ENCODE results near the gene STARD13. TPM values are rescaled to one million over a fixed set of nuclear protein-coding genes. Genes with fewer than 3 reads are reported as not detected.

Gene STARD13
- total RNA-seq, 1 experiment from 2014 or later, result 19.2 TPM

DNA sequence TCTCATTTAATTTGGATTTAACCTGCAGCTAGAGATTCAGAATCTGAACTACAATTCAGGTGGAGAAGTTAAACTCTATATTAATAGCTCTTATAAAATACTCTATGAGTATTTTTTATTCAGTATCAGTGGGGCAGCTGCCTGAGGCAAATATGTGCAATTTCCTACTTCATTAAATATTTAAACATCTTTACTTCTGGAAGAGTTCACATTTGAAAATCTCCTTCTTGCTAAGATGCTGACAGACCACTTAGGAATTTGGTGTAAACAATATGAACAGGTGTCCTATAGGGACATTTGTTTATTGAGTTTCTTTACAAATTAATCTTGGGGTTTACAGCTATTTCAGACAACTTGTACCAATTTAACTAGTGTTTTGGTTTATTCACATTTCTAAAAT is 20.4 kb downstream of the STARD13 start:
- peaks cover 47% of the 10 kb centered on the region for H3K36me3 ChIP-seq
- no peaks in the 10 kb centered on the region for H3K27me3 ChIP-seq
- DNase-seq, result no peak
- no peaks in the 10 kb centered on the region for H3K9me3 ChIP-seq
- H3K4me3 ChIP-seq, result no peak overlapping the region

DNA sequence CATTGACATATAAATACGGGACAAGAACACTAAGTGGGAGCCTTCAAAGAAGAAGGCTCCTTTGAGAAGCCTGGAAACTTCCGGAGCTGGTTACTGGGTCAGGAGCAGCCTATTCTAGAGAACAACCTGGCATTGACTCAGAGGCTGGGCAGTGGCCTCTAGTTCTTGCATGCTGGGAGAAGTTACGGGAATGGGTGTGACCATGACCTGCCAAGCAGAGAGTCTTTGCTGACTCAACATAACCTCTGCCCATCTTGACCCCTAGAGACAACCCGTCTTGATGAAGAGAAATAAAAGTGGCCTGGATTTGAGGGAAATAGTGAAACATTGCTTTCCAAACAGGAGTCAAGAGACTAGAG is 21.0 kb downstream of the STARD13 start:
- no peaks in the 10 kb centered on the region for H3K27me3 ChIP-seq
- peak; percentile 77 for DNase-seq
- no peak overlapping the region for H3K4me3 ChIP-seq
- no peaks in the 10 kb centered on the region for H3K9me3 ChIP-seq
- peaks cover 45% of the 10 kb centered on the region for H3K36me3 ChIP-seq

DNA sequence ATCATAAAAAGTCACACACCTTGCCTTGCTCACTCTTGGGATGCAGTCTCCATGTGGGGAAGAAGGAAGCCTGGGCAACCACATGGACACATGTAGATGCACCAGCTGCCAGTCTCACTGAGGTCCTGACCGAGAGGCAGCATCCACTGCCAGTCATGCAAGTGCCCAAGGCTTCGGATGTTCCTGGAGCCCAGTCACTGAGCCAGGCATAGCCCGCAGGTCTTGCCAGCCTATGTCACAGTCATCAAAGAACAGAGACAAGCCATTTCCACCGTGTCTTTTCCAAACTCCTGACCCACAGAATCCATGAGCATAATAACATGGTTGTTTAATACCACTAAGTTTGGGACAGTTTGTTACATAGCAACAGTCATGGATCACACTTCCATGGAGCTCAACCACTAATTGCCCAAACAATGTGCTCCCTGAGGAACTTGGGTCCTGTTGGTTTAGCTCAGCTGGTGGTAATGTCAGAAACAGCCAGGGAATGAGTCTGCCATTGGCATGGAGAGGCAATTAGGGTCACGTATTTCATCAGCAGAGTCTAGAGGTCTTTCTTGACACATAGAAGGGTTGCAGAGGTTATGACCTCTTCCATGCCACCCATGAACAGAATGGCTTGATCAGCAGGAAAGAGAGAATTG is 21.5 kb downstream of the STARD13 start:
- Histone ChIP-seq H3K4me3 (no peak overlapping the region), H3K9me3 (no peaks in the 10 kb centered on the region), H3K36me3 (peaks cover 43% of the 10 kb centered on the region), H3K27me3 (no peaks in the 10 kb centered on the region)
- DNase-seq, result peak; percentile 57

DNA sequence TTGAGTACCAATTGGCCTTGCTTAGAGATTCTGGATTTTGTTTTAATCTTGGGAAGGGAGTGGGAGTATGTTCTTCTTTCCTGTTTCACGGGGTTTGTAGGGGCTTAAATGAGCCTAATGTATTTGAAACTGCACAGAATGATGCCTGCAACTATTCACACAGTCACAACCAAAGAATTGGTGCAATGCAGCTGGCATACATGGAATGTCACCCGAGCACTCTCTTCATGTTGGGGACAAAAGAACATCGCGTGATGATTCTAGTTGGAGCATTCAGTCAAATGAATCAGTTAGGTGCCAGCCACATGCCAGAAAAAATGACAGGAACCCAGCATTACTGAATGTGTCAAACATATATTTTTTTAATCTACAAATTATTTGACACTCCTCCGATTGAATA is 22.1 kb downstream of the STARD13 start:
- Histone ChIP-seq H3K4me3 (no peak overlapping the region), H3K36me3 (peaks cover 42% of the 10 kb centered on the region), H3K27me3 (no peaks in the 10 kb centered on the region), H3K9me3 (no peaks in the 10 kb centered on the region)
- DNase-seq, result no peak

DNA sequence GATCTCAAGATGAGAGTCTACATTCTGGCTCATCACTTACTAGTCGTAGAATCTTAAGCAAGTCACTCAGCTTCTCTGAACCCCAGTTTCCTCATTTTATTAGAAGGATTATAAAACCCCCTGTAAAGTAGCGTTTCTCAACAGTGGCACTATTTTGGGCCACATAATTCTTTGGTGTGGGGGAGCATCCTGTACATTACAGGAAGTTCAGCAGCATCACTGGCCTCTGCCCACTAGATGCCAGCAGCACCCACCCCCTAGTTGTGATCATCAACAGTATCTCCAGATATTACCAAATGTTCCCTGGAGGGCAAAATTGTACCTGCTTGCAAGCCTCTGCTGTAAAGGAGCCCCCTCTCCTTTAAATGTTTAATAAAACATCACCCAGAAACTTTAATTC is 22.6 kb downstream of the STARD13 start:
- no peak overlapping the region for H3K4me3 ChIP-seq
- no peaks in the 10 kb centered on the region for H3K27me3 ChIP-seq
- H3K36me3 ChIP-seq, result peaks cover 37% of the 10 kb centered on the region
- H3K9me3 ChIP-seq, result no peaks in the 10 kb centered on the region
- DNase-seq, result no peak

DNA sequence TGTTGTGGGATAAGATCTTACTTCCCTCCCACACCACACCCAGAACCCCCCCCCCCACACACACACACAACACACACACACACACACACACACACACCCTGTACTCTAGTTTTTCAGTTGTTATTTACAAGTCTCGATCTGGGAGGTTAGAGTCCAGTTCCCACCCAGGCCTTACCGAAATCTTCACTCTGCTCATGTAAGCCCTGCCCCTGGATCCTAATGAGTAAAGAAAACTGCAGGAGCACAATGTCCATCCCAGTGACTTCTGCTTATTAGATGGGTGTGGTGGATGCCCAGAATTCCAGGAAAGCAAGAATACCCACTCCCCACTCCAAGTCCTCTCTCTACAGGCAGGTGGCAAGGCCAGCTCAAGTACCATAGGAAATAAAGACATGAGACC is 23.0 kb downstream of the STARD13 start:
- Histone ChIP-seq H3K36me3 (peaks cover 34% of the 10 kb centered on the region), H3K27me3 (no peaks in the 10 kb centered on the region), H3K9me3 (no peaks in the 10 kb centered on the region), H3K4me3 (no peak overlapping the region)
- DNase-seq, result no peak

DNA sequence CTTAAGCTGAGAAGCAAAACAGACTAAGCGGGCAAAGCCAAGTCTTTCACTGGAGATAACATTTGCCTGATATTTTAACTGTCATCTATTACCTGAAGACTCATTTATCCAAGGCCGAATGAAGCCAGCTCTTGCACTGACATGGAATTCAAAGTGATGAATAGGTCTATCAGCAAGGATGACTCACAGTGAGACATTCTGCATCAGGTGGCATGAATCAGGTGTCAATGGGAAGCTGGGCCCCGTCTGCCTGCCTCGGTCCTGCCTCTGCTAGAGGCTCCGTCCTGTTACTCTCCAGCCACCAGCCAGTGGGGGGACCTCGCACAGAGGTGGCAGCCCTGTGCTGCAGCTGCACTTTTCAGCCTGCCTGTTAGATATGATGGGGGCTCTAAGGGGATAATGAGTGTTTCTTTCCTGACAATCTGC is 23.5 kb downstream of the STARD13 start:
- H3K4me3 ChIP-seq, result no peak overlapping the region
- peaks cover 33% of the 10 kb centered on the region for H3K36me3 ChIP-seq
- no peak for DNase-seq
- H3K9me3 ChIP-seq, result no peaks in the 10 kb centered on the region
- H3K27me3 ChIP-seq, result no peaks in the 10 kb centered on the region

DNA sequence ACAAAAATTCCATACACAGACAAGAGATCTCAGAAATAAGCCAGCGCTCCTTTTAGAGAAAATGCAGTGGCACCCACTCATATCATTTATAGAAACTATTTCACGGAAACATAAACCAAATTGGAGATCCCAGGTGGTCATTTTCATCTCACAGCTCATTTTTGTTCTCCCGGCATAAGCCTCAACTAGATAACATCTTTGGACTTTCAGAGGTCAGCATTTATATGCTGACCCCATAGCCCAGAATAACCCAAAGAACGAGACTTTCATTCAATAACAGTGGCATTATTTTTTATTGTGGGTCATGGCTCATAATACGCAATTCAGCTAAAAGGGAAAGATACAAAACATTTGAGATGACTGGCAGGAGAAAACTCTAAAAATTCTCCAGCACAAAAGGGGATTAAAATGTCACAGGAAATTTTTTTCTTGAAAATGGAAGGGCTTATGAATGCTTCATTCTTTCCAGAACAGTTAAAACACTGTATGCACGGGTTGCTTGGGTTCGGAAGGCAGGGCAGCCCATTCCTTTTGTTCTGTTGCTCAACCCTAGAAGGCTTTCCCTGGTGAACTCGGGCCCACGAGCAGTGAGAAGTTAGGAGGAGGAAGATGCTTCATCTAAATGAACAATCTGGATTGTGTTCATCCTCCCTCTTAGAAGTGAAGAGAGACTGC is 24.0 kb downstream of the STARD13 start:
- Histone ChIP-seq H3K9me3 (no peaks in the 10 kb centered on the region), H3K36me3 (peaks cover 29% of the 10 kb centered on the region), H3K4me3 (no peak overlapping the region), H3K27me3 (no peaks in the 10 kb centered on the region)
- DNase-seq, result no peak

DNA sequence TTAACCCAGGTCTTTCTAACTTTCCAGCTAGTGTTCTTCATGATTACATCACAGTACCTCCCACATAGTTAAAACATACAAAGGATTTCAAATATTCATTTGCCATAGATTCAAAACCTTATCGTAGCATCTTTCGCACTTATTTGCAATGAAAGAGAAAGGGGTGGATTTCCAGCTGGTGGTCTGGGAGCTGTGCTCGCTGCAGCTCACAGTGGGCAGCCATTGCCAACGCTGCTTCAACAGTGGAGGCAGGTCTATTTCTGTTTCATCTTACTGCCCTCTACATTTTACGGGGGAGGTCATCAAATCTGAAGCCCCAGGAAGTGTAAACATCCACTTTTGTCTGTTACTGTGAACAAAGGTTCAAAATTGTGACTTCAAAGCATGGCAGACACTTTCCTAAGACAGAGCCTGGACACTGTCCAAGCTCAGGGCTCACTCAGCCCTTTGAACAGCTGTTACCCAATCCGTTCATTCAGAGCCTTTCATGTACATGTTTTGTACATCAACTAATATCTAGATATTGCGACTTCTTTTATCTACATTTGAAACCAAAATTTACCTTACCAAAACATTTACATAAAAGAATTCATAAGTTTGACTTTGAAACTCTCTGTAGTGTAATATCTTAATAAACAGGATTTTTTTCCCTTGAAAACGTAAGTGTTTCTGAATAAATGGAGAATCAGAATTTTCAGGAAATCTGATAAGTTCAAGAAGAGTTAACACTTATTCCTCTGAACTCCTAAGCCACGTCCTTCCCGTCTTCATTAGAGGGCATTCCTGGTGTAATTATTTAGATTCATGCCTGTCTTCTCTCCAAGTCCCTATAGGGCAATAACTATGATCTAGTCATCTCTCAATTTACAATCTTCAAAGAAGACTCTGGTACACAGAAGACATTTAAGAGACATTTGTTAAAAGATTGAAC is 25.1 kb downstream of the STARD13 start:
- DNase-seq, result no peak
- H3K4me3 ChIP-seq, result no peak overlapping the region

DNA sequence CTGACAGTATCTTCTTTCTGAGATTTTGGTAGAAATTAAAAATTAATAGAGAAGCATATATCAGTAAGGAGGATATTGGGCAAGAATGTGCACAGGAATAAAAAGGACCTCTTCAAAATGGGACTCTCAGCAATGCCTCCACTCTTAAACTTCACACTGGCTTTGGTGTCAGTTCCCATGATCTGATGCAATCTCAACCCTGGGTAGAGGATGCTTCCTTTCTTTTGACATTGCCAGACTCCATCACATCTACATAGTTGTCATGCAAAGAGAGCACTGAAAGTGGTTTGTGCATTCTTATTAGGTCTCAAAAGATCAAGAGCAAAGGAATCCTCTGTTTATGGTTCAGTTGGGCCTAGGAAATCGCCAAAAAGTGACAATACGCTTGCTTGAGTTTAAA is 26.3 kb downstream of the STARD13 start:
- no peak for DNase-seq
- Histone ChIP-seq H3K4me3 (no peak overlapping the region), H3K27me3 (no peaks in the 10 kb centered on the region), H3K36me3 (peaks cover 41% of the 10 kb centered on the region), H3K9me3 (no peaks in the 10 kb centered on the region)

More for the DNA sequence above, 25.1 kb downstream of the STARD13 start:
- Histone ChIP-seq H3K9me3 (no peaks in the 10 kb centered on the region), H3K27me3 (no peaks in the 10 kb centered on the region), H3K36me3 (peaks cover 34% of the 10 kb centered on the region)

DNA sequence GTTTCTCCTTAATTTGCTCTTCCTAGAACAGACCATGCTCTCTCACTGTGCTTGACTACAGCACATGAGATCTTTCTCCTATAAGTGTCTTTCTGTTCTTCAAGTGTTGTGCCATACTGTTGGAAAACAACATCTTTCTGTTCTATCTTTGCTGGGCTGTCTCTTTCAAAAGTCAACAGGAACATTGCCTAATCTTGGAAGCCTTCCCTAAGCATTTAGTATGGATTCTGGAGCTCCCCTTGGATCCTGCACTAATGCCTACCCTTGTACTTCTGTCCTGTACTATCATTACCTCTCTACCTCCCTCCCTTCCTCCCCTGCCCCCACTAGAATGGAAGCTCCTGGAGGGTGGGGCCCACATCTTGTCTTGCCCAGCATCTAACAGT is 26.8 kb downstream of the STARD13 start:
- H3K9me3 ChIP-seq, result no peaks in the 10 kb centered on the region
- DNase-seq, result no peak
- H3K4me3 ChIP-seq, result no peak overlapping the region
- H3K27me3 ChIP-seq, result no peaks in the 10 kb centered on the region
- peaks cover 37% of the 10 kb centered on the region for H3K36me3 ChIP-seq

DNA sequence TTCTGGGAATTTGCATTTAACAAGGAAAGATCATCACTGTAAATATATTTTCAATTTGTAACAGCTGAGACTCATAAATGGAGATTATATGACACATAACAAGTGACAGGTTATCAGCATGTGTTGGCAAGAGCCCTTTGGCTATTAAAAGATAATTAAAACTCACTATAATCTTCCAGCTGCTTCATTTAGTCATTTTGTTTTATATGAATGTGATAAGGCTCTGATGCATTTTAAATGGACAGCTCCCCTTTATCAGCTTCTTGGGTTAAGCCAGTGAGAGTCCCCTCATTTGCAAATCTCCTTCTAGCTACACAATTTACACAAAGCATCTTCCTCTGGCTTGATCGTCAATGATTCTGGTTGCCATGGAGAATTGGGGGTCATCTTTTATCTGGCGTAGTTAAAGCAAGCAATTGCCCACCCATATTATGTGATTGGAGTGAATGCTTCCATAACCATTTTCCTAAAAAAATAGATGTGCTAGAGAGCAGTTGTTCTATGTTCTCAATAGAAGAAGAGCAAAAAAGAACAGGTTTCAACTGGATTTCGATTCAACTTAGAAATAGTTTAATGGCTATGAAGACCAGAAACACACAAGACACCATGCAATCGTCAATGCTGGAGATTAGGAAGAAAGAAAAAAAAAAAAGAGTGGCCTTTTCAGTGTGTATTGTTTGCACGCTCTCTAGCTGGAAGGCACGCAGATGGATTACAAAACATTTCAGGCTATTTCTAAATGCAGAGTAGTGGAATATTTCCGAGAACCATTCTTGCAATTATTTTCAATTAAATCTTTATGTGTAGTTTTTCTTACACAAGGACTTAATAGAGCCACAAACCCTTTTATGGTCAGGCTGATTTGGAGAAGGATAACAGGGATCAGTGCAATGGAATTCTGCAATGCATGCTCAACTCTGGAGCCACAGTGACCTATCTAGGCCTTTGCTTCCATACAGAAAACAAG is 27.4 kb downstream of the STARD13 start:
- H3K4me3 ChIP-seq, result no peak overlapping the region
- no peaks in the 10 kb centered on the region for H3K9me3 ChIP-seq
- DNase-seq, result no peak
- H3K27me3 ChIP-seq, result no peaks in the 10 kb centered on the region
- H3K36me3 ChIP-seq, result peaks cover 38% of the 10 kb centered on the region

DNA sequence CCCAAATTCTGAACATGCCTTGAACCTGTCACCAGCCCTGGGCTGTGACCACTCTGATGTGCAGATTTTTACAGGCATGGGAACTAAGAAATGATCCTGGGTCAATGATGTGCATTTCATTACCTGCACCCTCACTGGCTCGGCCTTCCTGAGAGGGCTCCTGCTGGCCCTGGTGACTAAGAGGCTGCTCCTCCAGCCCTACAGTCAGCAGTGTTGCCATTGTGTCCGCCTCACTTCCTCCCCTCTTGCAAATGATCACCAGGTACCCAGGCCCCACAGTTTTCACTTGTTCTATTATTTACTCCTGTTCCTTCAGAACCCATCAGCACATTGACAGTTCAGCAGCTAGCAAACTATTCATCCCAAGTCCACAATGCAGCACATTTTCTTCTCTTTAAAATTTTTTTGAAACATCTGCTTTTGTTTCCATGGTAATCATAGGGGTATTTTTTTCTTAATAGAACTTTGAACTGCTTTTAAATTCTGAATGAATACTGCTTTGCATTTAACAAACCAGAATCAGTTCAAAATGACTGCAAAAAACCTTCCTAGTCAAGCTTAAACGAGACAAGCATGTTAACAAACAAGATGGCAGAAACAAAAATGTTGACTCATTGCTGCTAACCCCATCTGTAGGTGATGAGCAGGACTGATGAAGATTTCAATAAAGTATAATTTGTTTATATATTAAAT is 29.3 kb downstream of the STARD13 start:
- H3K36me3 ChIP-seq, result peaks cover 45% of the 10 kb centered on the region
- no peaks in the 10 kb centered on the region for H3K27me3 ChIP-seq
- no peak overlapping the region for H3K4me3 ChIP-seq
- H3K9me3 ChIP-seq, result no peaks in the 10 kb centered on the region
- DNase-seq, result no peak

DNA sequence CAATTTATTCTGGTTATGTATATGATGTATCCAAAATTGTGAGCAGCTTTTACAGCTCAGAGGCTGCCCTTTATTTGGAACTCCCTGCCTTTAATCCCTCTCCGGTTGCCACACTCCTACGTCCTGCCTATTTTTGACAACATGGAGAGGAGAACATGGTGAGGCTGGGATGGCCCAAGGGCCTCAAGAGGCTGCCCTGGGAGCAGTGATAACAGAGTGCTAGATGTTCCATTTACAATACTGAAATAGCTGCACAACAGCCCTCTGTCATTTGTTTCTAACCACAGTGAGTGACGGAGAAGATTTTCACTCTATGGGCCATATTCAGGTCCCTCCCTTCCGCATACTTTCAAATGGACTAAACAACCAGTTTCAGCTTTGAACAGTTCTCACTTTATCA is 33.4 kb downstream of the STARD13 start:
- H3K9me3 ChIP-seq, result peaks cover 2% of the 10 kb centered on the region; the same call in 1 of the 2 replicates
- no peaks in the 10 kb centered on the region for H3K27me3 ChIP-seq
- H3K36me3 ChIP-seq, result peaks cover 55% of the 10 kb centered on the region
- no peak overlapping the region for H3K4me3 ChIP-seq
- DNase-seq, result no peak

DNA sequence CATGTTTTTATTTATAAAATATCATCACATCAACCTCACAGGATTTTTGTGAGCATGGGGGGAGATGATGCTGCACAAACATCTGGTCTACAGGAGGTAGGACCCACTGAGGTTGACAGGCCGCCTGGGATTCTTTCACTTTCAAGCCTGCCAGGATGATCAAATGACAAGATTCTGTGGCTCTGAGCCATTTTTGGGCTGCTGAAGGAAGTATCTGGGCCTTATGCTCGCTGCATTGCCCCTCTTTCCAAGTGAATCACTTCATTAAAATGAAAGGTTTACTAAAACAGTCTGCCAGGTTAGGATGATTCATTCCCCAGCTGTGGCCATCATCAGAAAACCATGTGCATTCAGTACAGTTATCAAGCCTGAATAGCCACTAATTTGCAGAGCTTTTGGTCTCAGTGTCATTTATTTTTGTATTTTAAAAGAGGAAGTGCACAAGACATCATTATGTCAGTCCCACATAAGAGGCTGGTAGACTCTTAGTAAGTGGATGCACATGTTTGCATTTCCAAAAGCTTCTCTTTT is 34.4 kb downstream of the STARD13 start:
- no peak overlapping the region for H3K4me3 ChIP-seq
- DNase-seq, result peak; percentile 91
- H3K9me3 ChIP-seq, result peaks cover 2% of the 10 kb centered on the region; the same call in 1 of the 2 replicates
- H3K27me3 ChIP-seq, result no peaks in the 10 kb centered on the region
- peaks cover 53% of the 10 kb centered on the region for H3K36me3 ChIP-seq

DNA sequence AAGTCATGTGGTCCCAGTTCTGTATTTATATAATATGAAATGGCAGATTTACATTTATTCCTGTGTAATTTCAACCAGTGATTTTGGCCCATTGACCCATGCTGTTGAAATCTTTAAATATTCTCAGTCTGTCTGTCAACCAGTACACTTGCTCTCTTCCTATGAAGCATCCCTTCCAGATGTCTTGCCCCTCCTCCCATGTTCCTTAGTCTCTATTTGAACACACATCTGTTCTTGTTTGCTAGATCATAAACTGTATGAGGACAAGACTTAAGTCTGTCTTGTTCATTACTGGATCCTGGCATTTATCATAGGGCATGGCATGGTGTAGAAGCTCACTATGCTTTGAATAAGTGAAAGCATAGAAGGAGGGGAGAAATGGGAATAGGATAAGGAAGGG is 34.9 kb downstream of the STARD13 start:
- no peak for DNase-seq
- H3K4me3 ChIP-seq, result no peak overlapping the region
- H3K9me3 ChIP-seq, result peaks cover 2% of the 10 kb centered on the region; the same call in 1 of the 2 replicates
- H3K36me3 ChIP-seq, result peaks cover 55% of the 10 kb centered on the region
- no peaks in the 10 kb centered on the region for H3K27me3 ChIP-seq
